Tibial nerve (tissue), 3 donors: ENCODE results near the gene TRIM40.

Experiments
- CTCF ChIP-seq, 5 experiments: fragments of 200-600 bp in 3 of 5; fragments of 450-650 bp in 2 of 5; sonication (generic) in 3 of 5; IDR thresholded peaks; one replicate each; pipeline ENCODE4 v1.5.1; 2016 to 2019; ENCODE audit warnings: antibody characterized with exemption in 5 of 5, mild to moderate bottlenecking in 3 of 5, moderate library complexity in 2 of 5
- POLR2A ChIP-seq, 2 donors: fragments of 450-650 bp; IDR thresholded peaks; one replicate each; pipeline ENCODE4 v1.6.1; 2017; ENCODE audit warnings: antibody characterized with exemption in 2 of 2, mild to moderate bottlenecking in 2 of 2, moderate library complexity in 2 of 2

- no peak for TF ChIP-seq POLR2A (IDR thresholded peaks at IDR 0.05)
- TF ChIP-seq CTCF (IDR thresholded peaks at IDR 0.05): no peak
These were observed 44.2 kb downstream of the TRIM40 start for GRCh38 chr6:30180145-30180544.
